ENCODE measurements around the gene IGFBP4. TPM values are rescaled to one million over a fixed set of nuclear protein-coding genes. Genes with fewer than 3 reads are reported as not detected.

IGFBP4 gene
- total and polyA plus RNA-seq, 12 donors = 65.1 to 301 (median 128) TPM

GRCh38 chr17:40502716-40503115, 59.5 kb downstream of the IGFBP4 start:
- DNase-seq (no peak), ATAC-seq (no peak)
- TF ChIP-seq CTCF (IDR thresholded peaks at IDR 0.05) = no peak
- no peaks in the 10 kb centered on the region for H3K36me3 ChIP-seq
- peaks cover 0 to 13% (median 0%) of the 10 kb centered on the region in 7 donors for H3K27me3 ChIP-seq
- H3K4me3 ChIP-seq = no peak overlapping the region
- H3K4me1 ChIP-seq = peaks cover 10 to 29% (median 19%) of the 10 kb centered on the region in 9 donors
- intact Hi-C loops (cut with DNase I) = no loop called here
- H3K9me3 ChIP-seq = peaks cover 0 to 12% (median 0%) of the 10 kb centered on the region in 11 donors
- H3K27ac ChIP-seq = no peak overlapping the region
- 97% methylated on average over 5 of the region's 5 CpGs for WGBS, 2 donors

DNA sequence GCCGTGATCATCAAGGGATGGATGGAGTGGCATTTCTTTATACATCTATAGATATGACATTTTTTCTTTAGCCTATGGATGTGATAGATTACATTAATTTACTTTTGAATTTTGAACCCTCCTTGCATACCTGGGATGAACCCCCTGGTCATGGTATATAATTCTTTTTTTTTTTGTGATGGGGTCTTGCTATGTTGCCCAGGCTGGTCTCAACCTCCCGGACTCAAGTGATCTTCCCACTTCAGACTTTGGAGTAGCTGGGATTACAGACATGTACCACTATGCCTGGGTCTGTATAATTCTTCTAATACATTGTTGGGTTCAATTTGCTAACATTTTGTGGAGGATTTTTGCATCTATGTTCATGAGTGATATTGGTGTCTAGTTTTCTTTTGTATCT, 59.9 kb downstream of the IGFBP4 start:
- peaks cover 10 to 27% (median 18%) of the 10 kb centered on the region in 9 donors for H3K4me1 ChIP-seq
- H3K36me3 ChIP-seq = no peaks in the 10 kb centered on the region
- H3K27me3 ChIP-seq = peaks cover 0 to 13% (median 0%) of the 10 kb centered on the region in 7 donors
- H3K9me3 ChIP-seq = peaks cover 0 to 12% (median 0%) of the 10 kb centered on the region in 11 donors
- DNase-seq (no peak), ATAC-seq (no peak)
- intact Hi-C loops (cut with DNase I) = no loop called here
- H3K27ac ChIP-seq = no peak overlapping the region
- TF ChIP-seq CTCF (IDR thresholded peaks at IDR 0.05) = no peak
- WGBS, 2 donors = 98 to 99% methylated on average over 2 of the region's 2 CpGs
- no peak overlapping the region for H3K4me3 ChIP-seq

DNA sequence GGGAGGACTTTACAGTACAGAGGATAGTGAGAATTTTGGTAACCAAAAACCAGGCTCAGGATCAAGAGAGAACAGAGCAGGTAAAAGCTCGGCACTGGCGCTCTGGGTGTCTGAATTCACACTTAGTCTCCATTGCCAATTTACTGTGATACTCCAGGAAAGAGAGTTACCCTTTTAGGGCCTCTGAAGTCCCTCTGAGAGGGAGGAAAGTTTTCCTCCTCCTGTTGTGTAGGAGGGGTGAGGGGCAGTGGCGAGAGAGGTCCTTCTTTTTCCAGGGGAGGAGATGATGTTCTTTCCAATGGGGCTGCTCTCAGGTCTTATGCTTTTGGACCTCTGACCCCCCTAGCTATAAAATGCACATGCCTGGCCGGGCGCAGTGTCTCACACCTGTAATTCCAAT, 63.5 kb downstream of the IGFBP4 start:
- Histone ChIP-seq H3K27me3 (no peaks in the 10 kb centered on the region), H3K36me3 (no peaks in the 10 kb centered on the region), H3K9me3 (peaks cover 0 to 12% (median 0%) of the 10 kb centered on the region in 11 donors), H3K27ac (no peak overlapping the region), H3K4me1 (peaks cover 0 to 22% (median 5%) of the 10 kb centered on the region in 9 donors), H3K4me3 (no peak overlapping the region)
- intact Hi-C loops (cut with DNase I) = no loop called here
- 78 to 89% methylated on average over 5 of the region's 5 CpGs for WGBS, 2 donors
- DNase-seq (no peak), ATAC-seq (no peak)
- no peak for TF ChIP-seq CTCF (IDR thresholded peaks at IDR 0.05)

Other genes starting within 250 kb of the IGFBP4 start
- gene WIPF2, start 224.1 kb upstream of the IGFBP4 start, total RNA-seq = 10 to 100 TPM in 8 of 10 donors, 1 to 10 TPM in 2; 8.1 to 16.0 (median 12.8) TPM
- 1 to 10 TPM; 5.1 to 8.4 TPM for gene WIPF2, start 224.1 kb upstream of the IGFBP4 start, polyA plus RNA-seq
- 1 to 10 TPM in 4 of 10 donors, under 1 TPM in 6; 0.49 to 3.0 (median 0.86) TPM for gene CDC6, start 155.6 kb upstream of the IGFBP4 start, total RNA-seq
- gene CDC6, start 155.6 kb upstream of the IGFBP4 start, polyA plus RNA-seq = 1 to 10 TPM in 1 of 2 donors, under 1 TPM in 1; 0.66 to 1.8 TPM
- 10 to 100 TPM; 11.2 to 34.0 (median 18.3) TPM for gene RARA, start 134.3 kb upstream of the IGFBP4 start, total RNA-seq
- gene RARA, start 134.3 kb upstream of the IGFBP4 start, polyA plus RNA-seq = 10 to 100 TPM; 19.0 to 20.8 TPM
- gene GJD3, start 78.7 kb upstream of the IGFBP4 start, total RNA-seq = 1 to 10 TPM in 9 of 10 donors, under 1 TPM in 1; 0.79 to 6.2 (median 2.1) TPM
- gene GJD3, start 78.7 kb upstream of the IGFBP4 start, polyA plus RNA-seq = under 1 TPM; 0.65 to 0.88 TPM
- 10 to 100 TPM in 1 of 10 donors, 1 to 10 TPM in 4, under 1 TPM in 5; 0.17 to 20.0 (median 1.0) TPM for gene TOP2A, start 25.6 kb upstream of the IGFBP4 start, total RNA-seq
- gene TOP2A, start 25.6 kb upstream of the IGFBP4 start, polyA plus RNA-seq = 1 to 10 TPM in 1 of 2 donors, under 1 TPM in 1; 0.28 to 1.5 TPM
- under 1 TPM in 1 of 10 donors, not detected in 9; 0.62 TPM for gene TNS4, start 58.2 kb downstream of the IGFBP4 start, total RNA-seq
- under 1 TPM in 1 of 2 donors, not detected in 1; 0.01 TPM for gene TNS4, start 58.2 kb downstream of the IGFBP4 start, polyA plus RNA-seq
- 1 to 10 TPM in 1 of 10 donors, under 1 TPM in 3, not detected in 6; 0.10 to 1.7 (median 0.48) TPM for gene CCR7, start 122.0 kb downstream of the IGFBP4 start, total RNA-seq
- gene CCR7, start 122.0 kb downstream of the IGFBP4 start, polyA plus RNA-seq = under 1 TPM in 1 of 2 donors, not detected in 1; 0.46 TPM
- 10 to 100 TPM; 57.8 to 85.5 (median 68.8) TPM for gene SMARCE1, start 204.4 kb downstream of the IGFBP4 start, total RNA-seq
- 10 to 100 TPM; 48.6 to 50.9 TPM for gene SMARCE1, start 204.4 kb downstream of the IGFBP4 start, polyA plus RNA-seq
- gene KRT222, start 221.7 kb downstream of the IGFBP4 start, total RNA-seq = under 1 TPM in 3 of 10 donors, not detected in 7; 0.12 to 0.57 (median 0.21) TPM
- gene KRT222, start 221.7 kb downstream of the IGFBP4 start, polyA plus RNA-seq = under 1 TPM; 0.07 to 0.22 TPM